Brain microvascular endothelial cell (primary cell): ENCODE results near the gene ZFHX3.

ENCODE experiments used
- DNase-seq: peaks from one replicate; pipeline ENCODE4 v3.0.0-alpha.2; 2020
- H3K27ac ChIP-seq: fragments of 250-450 bp; sonication (Bioruptor Pico); 2 replicates; pipeline ENCODE4 v1.5.1; 2020; ENCODE audit warnings: mild to moderate bottlenecking, moderate library complexity
- H3K27me3 ChIP-seq: fragments of 250-450 bp; sonication (Bioruptor Pico); replicated peaks from 2 replicates; pipeline ENCODE4 v1.5.1; 2020; ENCODE audit warnings: mild to moderate bottlenecking
- H3K36me3 ChIP-seq: fragments of 250-450 bp; sonication (Bioruptor Pico); replicated peaks from 2 replicates; pipeline ENCODE4 v1.5.1; 2020; ENCODE audit warnings: mild to moderate bottlenecking
- H3K4me3 ChIP-seq: 2 replicates; pipeline ENCODE4 v1.5.1; 2011; ENCODE audit warnings: low read depth, mild to moderate bottlenecking, control low read depth, low read length, moderate library complexity
- in situ Hi-C: cut with HindIII; loops from 2 replicates; pipeline ENCODE4 v1.10.0; 2017; ENCODE audit warnings: low sequenced_read_pairs, low pct_ligation_motif_present
- TF ChIP-seq, protein P1 (sequence below): IDR thresholded peaks from 2 replicates; pipeline ENCODE4 v1.5.1; 2011; ENCODE audit warnings: low read depth, mild to moderate bottlenecking, moderate library complexity, low read length, control low read depth, inconsistent platforms; ENCODE audit errors: missing control alignments

The ZFHX3 gene

DNA sequence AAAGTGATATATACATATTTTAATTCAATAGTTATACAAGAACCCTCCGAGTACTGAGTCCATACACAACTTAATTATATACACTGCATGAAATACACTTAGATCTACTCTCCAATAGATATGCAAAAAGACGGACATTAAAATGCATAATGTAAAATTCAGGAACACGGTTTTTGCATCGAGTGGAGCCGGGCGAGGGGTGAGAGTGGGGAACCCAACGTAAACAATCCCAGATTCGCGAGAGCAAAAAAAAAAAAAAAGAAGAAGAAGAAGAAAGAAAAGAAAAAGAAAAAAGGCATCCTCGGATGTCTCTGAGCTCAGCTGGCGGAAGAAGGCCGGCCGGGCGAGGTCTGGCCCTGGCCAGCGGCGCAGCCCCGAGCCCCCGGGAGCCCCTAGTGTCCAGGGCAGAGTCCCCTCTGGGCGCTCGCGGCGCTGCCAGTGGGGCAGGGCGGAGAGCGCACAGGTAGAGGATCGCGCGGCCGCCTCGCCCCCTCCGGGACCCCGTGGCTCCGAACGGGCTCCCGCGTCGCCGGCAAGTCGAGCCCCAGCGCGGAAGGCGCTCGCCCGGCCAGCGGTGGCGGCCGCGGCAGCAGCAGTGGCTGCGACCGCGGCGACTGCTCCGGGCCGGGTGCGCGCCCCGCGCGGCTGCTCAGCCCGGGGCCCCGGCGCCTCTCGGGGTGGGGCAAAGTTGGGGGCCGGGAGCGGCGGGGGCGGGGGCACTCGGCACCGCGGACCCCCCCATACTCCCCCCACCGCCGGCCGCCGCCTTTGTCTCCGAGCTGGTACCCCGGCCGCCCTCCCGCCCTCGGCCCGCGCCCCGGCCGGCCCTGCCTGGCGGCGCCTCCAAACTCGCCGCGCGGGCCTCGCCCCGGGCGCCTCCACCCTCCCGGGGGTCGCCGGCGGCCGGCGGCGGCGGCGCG, 9.6 kb upstream of the ZFHX3 start:
- in situ Hi-C loops: no loop called here
- TF ChIP-seq, protein P1, sequence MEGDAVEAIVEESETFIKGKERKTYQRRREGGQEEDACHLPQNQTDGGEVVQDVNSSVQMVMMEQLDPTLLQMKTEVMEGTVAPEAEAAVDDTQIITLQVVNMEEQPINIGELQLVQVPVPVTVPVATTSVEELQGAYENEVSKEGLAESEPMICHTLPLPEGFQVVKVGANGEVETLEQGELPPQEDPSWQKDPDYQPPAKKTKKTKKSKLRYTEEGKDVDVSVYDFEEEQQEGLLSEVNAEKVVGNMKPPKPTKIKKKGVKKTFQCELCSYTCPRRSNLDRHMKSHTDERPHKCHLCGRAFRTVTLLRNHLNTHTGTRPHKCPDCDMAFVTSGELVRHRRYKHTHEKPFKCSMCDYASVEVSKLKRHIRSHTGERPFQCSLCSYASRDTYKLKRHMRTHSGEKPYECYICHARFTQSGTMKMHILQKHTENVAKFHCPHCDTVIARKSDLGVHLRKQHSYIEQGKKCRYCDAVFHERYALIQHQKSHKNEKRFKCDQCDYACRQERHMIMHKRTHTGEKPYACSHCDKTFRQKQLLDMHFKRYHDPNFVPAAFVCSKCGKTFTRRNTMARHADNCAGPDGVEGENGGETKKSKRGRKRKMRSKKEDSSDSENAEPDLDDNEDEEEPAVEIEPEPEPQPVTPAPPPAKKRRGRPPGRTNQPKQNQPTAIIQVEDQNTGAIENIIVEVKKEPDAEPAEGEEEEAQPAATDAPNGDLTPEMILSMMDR: peak; percentile 33
- H3K27ac ChIP-seq: peak overlapping the region; percentile 97

DNA sequence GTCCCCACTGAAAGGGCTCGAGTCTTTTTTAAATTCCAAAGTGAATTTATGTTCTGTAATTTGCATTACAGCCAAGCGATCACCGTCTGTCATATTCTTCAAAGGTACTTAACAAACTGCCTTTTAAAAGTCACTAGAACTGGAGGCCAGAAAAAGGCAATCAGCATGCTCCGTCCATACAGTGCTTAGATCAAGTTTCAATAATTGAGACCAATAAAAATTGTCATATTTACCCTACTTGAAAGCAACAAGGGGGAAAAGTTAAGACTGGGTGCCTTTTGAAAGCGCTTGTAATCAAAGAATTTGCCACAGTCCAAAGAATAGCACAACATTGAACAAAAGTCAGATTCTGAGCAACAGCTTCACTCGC, 9.0 kb upstream of the ZFHX3 start:
- Histone ChIP-seq H3K27me3 (no peaks in the 10 kb centered on the region), H3K4me3 (peak overlapping the region; percentile 68), H3K36me3 (no peaks in the 10 kb centered on the region), H3K27ac (peak overlapping the region; percentile 97)
- TF ChIP-seq, protein P1: no peak
- in situ Hi-C loops: no loop called here
- DNase-seq: no peak

More for the DNA sequence above, 9.6 kb upstream of the ZFHX3 start:
- peak overlapping the region; percentile 68 for H3K4me3 ChIP-seq
- no peaks in the 10 kb centered on the region for H3K27me3 ChIP-seq
- H3K36me3 ChIP-seq: no peaks in the 10 kb centered on the region
- no peak for DNase-seq

DNA sequence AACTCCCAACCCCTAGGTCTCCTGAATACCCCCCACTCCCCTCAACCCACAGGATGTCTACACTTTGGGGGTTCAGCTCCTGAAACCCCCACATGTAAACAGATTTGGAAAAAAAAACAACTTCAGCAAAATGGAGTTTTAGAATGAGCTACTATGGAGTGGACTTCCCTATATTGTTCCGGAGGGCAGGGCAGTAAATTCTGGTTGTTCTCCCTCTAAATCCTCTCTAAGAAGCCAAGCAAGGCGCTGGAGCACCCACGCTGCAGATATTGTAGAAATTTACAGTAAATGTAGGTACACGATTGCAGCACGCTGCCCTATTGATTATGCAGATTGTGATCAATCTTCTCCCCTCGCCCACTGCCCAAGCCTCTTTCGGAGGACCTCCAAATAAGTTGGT, 8.5 kb upstream of the ZFHX3 start:
- no peaks in the 10 kb centered on the region for H3K27me3 ChIP-seq
- H3K27ac ChIP-seq: peak overlapping the region; percentile 97
- H3K4me3 ChIP-seq: peak overlapping the region; percentile 68
- DNase-seq: no peak
- no peaks in the 10 kb centered on the region for H3K36me3 ChIP-seq
- in situ Hi-C loops: no loop called here
- TF ChIP-seq, protein P1: no peak

DNA sequence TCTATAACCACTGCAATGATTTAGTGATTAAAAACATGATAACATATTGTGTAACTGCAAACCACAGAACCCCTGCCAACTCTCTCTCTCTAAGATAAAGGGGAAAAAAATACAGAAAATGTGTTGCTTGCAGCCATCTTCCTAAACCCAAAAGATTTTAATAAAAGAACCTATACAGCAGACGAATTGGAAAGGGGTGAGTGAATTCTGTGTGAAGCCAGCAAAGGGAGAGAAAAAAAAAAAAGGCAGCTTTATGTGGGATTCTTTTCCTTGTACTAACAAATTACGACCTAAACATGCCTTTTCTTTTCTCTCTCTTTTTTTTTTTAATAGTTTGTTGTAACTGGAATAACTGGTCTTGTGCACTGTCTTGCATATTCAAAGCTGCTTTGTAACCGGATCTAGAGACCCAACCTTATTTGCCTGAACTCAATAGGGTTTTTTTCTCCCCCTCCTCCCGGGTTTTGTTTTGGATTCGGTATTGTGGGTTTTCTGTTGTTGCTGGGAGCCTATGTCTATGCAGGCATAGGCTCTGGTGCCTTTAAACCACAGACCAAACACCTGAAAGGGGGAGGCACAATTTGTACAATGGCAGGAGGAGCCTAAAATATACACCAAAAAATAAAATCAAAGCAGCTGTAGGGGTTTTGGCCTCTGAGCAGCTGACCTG, 7.0 kb upstream of the ZFHX3 start:
- peak overlapping the region; percentile 68 for H3K4me3 ChIP-seq
- in situ Hi-C loops: no loop called here
- TF ChIP-seq, protein P1: no peak
- no peak for DNase-seq
- H3K27me3 ChIP-seq: no peaks in the 10 kb centered on the region
- no peaks in the 10 kb centered on the region for H3K36me3 ChIP-seq
- peak overlapping the region; percentile 97 for H3K27ac ChIP-seq

DNA sequence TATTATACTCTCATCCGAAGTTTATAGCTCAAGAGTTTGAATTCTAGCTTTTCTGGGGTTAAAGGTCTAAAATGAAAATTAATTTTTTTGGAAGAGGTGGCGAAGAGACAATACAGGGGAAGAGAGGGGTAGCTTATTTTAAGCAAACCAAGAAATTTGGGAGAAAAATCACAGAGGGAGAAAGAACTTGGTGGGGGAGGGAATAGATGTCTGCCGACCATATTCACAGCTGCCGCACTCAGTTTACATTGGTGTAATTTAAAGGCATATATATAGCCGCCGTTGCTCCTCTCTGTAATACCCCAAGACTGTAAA, 6.5 kb upstream of the ZFHX3 start:
- in situ Hi-C loops: no loop called here
- H3K4me3 ChIP-seq: peak overlapping the region; percentile 17
- H3K27ac ChIP-seq: peak overlapping the region; percentile 97
- H3K36me3 ChIP-seq: no peaks in the 10 kb centered on the region
- DNase-seq: no peak
- no peaks in the 10 kb centered on the region for H3K27me3 ChIP-seq
- TF ChIP-seq, protein P1: no peak
